OCI-LY7 (cell line): ENCODE data around the gene EIF4E2.

Experiments
- EZH2phosphoT487 ChIP-seq: fragments of 200-600 bp; sonication (generic); IDR thresholded peaks from 2 replicates; pipeline ENCODE4 v1.6.1; 2018; ENCODE audit warnings: low read depth, borderline replicate concordance, mild to moderate bottlenecking, mixed run types, antibody characterized with exemption, low read length, moderate library complexity, mixed read lengths
- TF ChIP-seq, protein P1 (sequence below): fragments of 200-600 bp; sonication (generic); conservative IDR thresholded peaks from 2 replicates; pipeline ENCODE4 v1.5.1; 2014; ENCODE audit warnings: mild to moderate bottlenecking, antibody characterized with exemption, low read length, moderate library complexity, mixed read lengths

DNA sequence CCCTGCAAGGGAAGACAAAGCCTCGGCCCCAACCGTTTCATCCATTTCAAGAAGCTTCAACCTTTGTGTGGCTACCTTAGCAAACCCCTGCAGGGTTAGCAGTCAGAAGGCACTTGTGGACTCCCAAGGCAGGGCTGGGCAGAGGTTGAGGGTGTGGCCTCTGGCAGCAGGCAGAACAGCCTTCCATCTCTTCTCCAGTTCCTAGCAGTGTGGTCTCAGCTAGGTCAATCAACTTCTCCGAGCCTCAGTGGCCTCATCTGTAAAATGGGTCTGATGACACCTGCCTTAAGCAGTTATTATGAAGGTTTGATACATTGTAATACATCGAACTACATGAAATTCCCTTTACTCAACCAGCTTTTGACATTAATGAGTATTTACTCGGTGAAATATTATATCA, 37.1 kb upstream of the EIF4E2 start:
- TF ChIP-seq, protein P1, sequence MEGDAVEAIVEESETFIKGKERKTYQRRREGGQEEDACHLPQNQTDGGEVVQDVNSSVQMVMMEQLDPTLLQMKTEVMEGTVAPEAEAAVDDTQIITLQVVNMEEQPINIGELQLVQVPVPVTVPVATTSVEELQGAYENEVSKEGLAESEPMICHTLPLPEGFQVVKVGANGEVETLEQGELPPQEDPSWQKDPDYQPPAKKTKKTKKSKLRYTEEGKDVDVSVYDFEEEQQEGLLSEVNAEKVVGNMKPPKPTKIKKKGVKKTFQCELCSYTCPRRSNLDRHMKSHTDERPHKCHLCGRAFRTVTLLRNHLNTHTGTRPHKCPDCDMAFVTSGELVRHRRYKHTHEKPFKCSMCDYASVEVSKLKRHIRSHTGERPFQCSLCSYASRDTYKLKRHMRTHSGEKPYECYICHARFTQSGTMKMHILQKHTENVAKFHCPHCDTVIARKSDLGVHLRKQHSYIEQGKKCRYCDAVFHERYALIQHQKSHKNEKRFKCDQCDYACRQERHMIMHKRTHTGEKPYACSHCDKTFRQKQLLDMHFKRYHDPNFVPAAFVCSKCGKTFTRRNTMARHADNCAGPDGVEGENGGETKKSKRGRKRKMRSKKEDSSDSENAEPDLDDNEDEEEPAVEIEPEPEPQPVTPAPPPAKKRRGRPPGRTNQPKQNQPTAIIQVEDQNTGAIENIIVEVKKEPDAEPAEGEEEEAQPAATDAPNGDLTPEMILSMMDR: no peak
- no peak for TF ChIP-seq EZH2phosphoT487
